Subcutaneous adipose tissue (tissue), 4 donors: Measurements from ENCODE around the gene BLM. TPM values are rescaled to one million over a fixed set of nuclear protein-coding genes. Genes with fewer than 3 reads are reported as not detected.

Experiments used
- total RNA-seq, 4 donors: library from RNA; depleted of rRNA; stranded (reverse); fragments of >200 nt; gene quantifications; one replicate each; pipeline ENCODE4 v1.1.0, GENCODE V29; 2016
- TF ChIP-seq, protein P1 (sequence below): fragments of 450-650 bp; IDR thresholded peaks from one replicate; pipeline ENCODE4 v1.5.1; 2016; ENCODE audit warnings: low read depth, mild to moderate bottlenecking, control low read depth, antibody characterized with exemption, moderate library complexity

BLM gene
- total RNA-seq, 4 donors from 2014 or later, result 2.4 to 13.6 (median 6.8) TPM

DNA sequence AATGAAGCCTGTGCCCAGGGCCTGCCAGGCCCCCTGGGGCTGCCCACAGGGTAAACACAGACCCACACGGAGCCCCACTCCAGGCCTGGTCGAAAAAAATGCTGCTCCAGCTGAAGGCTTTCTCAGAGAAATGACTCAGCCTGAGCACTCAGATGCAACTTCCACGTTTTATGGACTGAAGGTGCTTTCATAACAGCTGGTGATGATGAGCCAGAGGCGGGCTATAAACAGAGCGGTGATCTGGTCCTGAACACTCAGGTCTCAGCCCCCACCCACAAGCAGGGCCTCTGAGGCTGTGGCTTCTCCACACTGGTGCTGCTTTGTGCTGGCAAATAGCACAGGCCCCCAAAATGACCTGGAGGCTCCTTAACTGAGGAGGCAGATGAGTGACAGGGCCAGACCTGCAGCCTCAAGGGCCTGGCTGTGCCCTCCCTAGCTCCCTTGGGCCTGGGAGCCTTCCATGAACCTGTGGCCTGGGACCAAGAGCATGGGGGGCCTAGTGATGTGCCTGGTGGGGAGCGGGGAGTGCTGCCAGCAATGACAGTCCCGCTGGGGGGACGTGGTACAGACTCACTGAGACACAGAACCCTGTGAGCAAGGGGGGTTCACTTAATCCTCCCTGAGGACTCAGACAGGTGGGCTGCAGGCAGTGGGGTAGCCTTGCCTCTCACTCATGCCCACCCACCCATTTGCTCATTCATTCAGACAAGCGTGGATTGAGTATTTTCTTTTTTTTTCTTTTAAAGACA lies 128.2 kb downstream of the BLM start:
- TF ChIP-seq, protein P1, sequence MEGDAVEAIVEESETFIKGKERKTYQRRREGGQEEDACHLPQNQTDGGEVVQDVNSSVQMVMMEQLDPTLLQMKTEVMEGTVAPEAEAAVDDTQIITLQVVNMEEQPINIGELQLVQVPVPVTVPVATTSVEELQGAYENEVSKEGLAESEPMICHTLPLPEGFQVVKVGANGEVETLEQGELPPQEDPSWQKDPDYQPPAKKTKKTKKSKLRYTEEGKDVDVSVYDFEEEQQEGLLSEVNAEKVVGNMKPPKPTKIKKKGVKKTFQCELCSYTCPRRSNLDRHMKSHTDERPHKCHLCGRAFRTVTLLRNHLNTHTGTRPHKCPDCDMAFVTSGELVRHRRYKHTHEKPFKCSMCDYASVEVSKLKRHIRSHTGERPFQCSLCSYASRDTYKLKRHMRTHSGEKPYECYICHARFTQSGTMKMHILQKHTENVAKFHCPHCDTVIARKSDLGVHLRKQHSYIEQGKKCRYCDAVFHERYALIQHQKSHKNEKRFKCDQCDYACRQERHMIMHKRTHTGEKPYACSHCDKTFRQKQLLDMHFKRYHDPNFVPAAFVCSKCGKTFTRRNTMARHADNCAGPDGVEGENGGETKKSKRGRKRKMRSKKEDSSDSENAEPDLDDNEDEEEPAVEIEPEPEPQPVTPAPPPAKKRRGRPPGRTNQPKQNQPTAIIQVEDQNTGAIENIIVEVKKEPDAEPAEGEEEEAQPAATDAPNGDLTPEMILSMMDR, result no peak

- TF ChIP-seq, protein P1, result no peak
Measured at GRCh38 chr15:90851114-90851513, 134.0 kb downstream of the BLM start.

- TF ChIP-seq, protein P1, result no peak
Measured at GRCh38 chr15:90851940-90852339, 134.8 kb downstream of the BLM start.

DNA sequence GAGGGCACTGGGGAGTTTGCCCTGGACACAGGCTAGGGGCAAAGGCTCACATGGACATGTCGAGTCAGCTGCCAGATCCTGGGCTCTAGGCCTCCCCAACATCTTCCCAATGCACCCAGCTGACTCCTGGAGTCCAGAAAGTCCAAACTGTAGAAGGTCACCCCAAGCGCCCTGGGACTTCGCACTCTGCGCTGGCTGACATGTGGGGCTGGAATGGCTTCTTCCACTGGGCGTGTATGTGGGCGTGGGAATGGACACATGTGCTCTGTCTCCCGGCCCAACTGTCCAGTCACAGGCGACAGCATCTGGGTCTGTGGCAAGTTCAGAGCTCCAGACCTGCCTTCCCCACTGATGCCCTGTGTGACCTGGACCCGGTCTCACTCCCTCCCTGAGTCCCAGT lies 138.0 kb downstream of the BLM start:
- TF ChIP-seq, protein P1, result no peak

GRCh38 chr15:90857337-90857736 lies 140.2 kb downstream of the BLM start:
- TF ChIP-seq, protein P1, result no peak

DNA sequence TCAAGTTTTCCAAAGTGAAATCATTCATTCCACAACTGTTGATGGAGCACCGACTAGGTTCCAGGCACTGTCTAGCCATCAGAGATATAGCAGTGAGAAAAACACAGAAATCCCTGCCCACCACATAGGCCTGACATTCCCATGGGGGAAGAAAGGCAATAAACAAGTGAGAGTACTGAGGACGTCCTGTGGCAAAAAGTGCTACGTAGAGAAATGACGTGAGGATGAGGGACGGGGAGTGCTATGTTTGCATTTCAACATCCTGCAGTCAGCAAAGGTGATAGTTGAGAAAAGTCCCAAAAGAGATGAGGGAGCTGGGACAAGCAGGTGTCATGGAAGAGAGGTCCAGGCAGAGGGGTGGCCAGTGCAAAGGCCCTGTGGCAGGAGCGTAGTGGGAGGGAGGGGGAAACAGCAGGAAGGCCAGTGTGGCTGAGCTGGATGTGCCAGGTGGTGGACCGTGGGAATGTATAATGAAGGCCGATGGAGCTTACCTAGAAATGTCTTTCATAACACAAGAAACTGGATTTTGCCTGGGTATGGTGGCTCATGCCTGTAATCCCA lies 140.8 kb downstream of the BLM start:
- TF ChIP-seq, protein P1, result no peak

DNA sequence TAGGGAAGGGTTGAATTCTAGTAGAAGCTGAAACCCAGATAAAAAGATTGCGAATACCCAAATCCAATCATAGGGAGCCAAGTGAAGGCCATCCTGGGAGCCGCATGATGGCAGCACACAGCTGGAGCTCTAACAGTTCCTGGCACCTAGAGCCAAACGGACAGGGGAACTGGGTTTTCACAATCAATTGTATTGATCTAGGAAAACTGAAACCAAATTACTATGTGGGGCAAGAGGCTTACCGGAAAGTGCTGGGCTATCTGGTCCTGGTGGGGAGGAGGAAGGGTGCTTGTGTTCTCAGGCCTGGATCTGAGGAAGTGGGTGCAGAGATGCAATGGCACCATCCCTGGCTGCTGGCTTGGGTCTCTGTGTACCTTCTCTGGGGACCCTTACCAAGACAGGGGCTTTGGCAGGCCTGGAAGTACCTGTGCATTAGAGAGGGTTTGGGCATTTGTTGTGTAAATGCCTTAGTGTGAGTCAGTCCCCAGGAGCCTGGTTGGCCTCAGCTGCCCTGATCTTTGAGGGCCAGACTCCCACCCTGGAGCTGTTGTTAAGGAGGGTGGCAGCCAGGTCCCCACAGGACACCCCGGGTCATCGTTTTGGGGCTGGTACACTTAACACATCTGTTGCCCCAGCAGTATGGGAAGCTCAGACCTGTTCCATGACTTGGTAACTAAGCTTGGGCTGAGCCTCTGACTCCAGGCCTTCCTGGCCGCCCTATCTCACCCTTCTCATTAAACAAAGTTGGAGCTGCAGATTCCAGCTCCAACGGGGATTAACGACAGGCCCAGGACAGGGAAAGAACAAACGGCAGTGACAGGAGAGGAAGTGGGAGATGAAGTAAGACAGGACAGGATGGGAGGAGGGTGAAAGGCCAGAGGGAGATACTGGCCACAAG lies 142.3 kb downstream of the BLM start:
- TF ChIP-seq, protein P1, result no peak
